ENCODE data around the gene GABRR2. TPM values are rescaled to one million over a fixed set of nuclear protein-coding genes. Genes with fewer than 3 reads are reported as not detected.

GABRR2 gene
- total and polyA plus RNA-seq, 11 donors, result 0.20 to 1.1 (median 0.31) TPM

DNA sequence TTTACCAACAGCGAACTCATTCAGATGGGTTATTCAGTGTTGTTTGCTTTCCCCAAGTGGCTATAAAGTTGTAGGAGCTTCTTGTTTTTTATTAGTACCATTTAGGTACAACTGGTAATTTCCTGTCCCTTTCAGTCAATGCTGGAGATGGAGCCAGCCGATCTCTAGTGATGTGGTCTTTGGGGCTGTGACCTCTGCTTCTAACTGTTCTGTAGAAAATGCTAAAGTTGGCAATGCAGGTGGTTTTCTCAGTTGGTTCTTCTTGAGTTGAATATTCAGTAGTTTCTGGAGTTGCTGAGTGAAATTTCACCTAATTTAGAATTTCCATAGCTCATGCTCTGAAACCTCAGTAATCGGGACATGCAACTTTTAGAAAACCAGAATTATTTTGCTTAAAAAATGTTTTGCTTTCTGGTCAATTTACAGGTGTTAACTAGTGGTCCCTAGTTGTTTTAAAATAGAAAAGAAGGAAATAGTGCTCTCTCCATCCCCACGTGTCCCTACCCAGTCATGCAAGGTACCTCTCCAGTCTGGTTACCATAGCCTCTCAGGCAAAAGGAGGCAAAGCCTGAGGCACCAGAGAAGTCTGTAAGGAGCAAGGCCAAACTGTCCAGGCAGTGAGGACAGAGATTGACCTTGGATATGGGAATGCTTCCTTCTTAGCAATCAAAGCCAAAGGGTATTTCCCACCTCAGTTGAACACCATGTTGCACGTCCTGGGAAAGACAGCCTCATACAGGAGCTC is 70.7 kb downstream of the GABRR2 start:
- Histone ChIP-seq H3K4me1 (peaks cover 0 to 3% (median 0%) of the 10 kb centered on the region in 12 donors), H3K36me3 (no peaks in the 10 kb centered on the region), H3K9me3 (no peaks in the 10 kb centered on the region), H3K27ac (no peak overlapping the region), H3K27me3 (no peaks in the 10 kb centered on the region), H3K4me3 (no peak overlapping the region)
- intact Hi-C loops (cut with DNase I), result loop anchor here in 4 of 10 donors (2.0 to 5.0 kb wide), 4 partner anchors 122 to 262 kb away; partner anchors contain the start of gene SRSF12 (in 1 of the 4)
- ATAC-seq (no peak), DNase-seq (no peak)
- 74 to 89% (median 77%) methylated on average over 5 of the region's 5 CpGs for WGBS, 4 donors
- TF ChIP-seq POLR2A (IDR thresholded peaks at IDR 0.05), result no peak
- no peak for TF ChIP-seq CTCF (IDR thresholded peaks at IDR 0.05)

- intact Hi-C loops (cut with DNase I), result loop anchor here (1.0 to 5.0 kb wide), 6 partner anchors 120 to 261 kb away; partner anchors contain the start of gene SRSF12 (in 1 of the 10)
- ATAC-seq (no peak), DNase-seq (no peak)
- H3K27ac ChIP-seq, result no peak overlapping the region
- no peaks in the 10 kb centered on the region for H3K9me3 ChIP-seq
- TF ChIP-seq POLR2A (IDR thresholded peaks at IDR 0.05) (no peak), CTCF (IDR thresholded peaks at IDR 0.05) (no peak)
- no peaks in the 10 kb centered on the region for H3K27me3 ChIP-seq
- H3K36me3 ChIP-seq, result no peaks in the 10 kb centered on the region
- H3K4me3 ChIP-seq, result no peak overlapping the region
- peaks cover 0 to 3% (median 0%) of the 10 kb centered on the region in 12 donors for H3K4me1 ChIP-seq
- WGBS, 4 donors, result 44 to 64% (median 48%) methylated on average over 1 of the region's 1 CpG
These were observed 71.8 kb downstream of the GABRR2 start for GRCh38 chr6:89243331-89243629.

- TF ChIP-seq POLR2A (IDR thresholded peaks at IDR 0.05) (no peak), CTCF (IDR thresholded peaks at IDR 0.05) (peak in 11 of 12 donors; percentile 22 to 63 (median 54))
- Histone ChIP-seq H3K4me3 (no peak overlapping the region), H3K27me3 (no peaks in the 10 kb centered on the region), H3K36me3 (no peaks in the 10 kb centered on the region), H3K9me3 (no peaks in the 10 kb centered on the region), H3K4me1 (peaks cover 0 to 3% (median 0%) of the 10 kb centered on the region in 12 donors), H3K27ac (no peak overlapping the region)
- DNase-seq (no peak), ATAC-seq (peak in 1 of 4 donors; percentile 49)
- intact Hi-C loops (cut with DNase I), result loop anchor here (1.0 to 5.0 kb wide), 6 partner anchors 120 to 260 kb away; partner anchors contain the start of gene SRSF12 (in 1 of the 10)
- 16 to 27% (median 23%) methylated on average over 3 of the region's 3 CpGs for WGBS, 4 donors
These were observed 72.3 kb downstream of the GABRR2 start for GRCh38 chr6:89242574-89243330.

- Histone ChIP-seq H3K4me3 (no peak overlapping the region), H3K27me3 (no peaks in the 10 kb centered on the region), H3K27ac (no peak overlapping the region), H3K9me3 (peaks cover 0 to 18% (median 0%) of the 10 kb centered on the region in 12 donors), H3K36me3 (no peaks in the 10 kb centered on the region), H3K4me1 (peaks cover 0 to 3% (median 0%) of the 10 kb centered on the region in 12 donors)
- 84 to 90% (median 88%) methylated on average over 3 of the region's 3 CpGs for WGBS, 4 donors
- TF ChIP-seq CTCF (IDR thresholded peaks at IDR 0.05), result peak in 5 of 12 donors; percentile 11 to 32 (median 19)
- no peak for TF ChIP-seq POLR2A (IDR thresholded peaks at IDR 0.05)
- DNase-seq (no peak), ATAC-seq (no peak)
- intact Hi-C loops (cut with DNase I), result loop anchor here in 1 of 10 donors (2.0 kb wide), 1 partner anchor 115 kb away; no protein-coding TSS in a partner anchor
These were observed 75.8 kb downstream of the GABRR2 start for GRCh38 chr6:89239338-89239737.
